K562 (cell line): ENCODE results near the gene MON1A. TPM values are rescaled to one million over a fixed set of nuclear protein-coding genes. Genes with fewer than 3 reads are reported as not detected.

Experiments used
- C11orf30 ChIP-seq: fragments of 450-650 bp; IDR thresholded peaks from 2 replicates; pipeline ENCODE4 v1.6.1; 2016; ENCODE audit warnings: low read depth, mild to moderate bottlenecking
- CBX1 ChIP-seq: sonication (generic); IDR thresholded peaks from 2 replicates; pipeline ENCODE4 v1.6.1; 2016; ENCODE audit warnings: antibody characterized with exemption, low read depth, mild to moderate bottlenecking
- CBX3 ChIP-seq, 2 experiments: IDR thresholded peaks; 1 replicate in 1 of 2; 2 replicates in 1 of 2; pipeline ENCODE4 v1.6.1; 2012; ENCODE audit warnings: inconsistent platforms in 2 of 2, low read length in 2 of 2, borderline replicate concordance in 1 of 2, control low read depth in 1 of 2
- ELF1 ChIP-seq: fragments of 200-800 bp; sonication (Bioruptor generic); IDR thresholded peaks from 2 replicates; pipeline ENCODE4 v1.6.1; 2016; ENCODE audit warnings: missing genetic modification characterization, missing compliant biosample characterization
- HMG20A ChIP-seq: fragments of 450-650 bp; formaldehyde crosslinking; conservative IDR thresholded peaks from 2 replicates; pipeline ENCODE4 v1.4.0; 2020; ENCODE audit warnings: mild to moderate bottlenecking, mixed read lengths
- IFI16 ChIP-seq: fragments of 250-450 bp; sonication (Bioruptor Pico); IDR thresholded peaks from 2 replicates; pipeline ENCODE4 v2.1.2; 2022; ENCODE audit warnings: mild to moderate bottlenecking, inconsistent platforms
- MTA3 ChIP-seq: fragments of 450-650 bp; formaldehyde crosslinking; IDR thresholded peaks from 2 replicates; pipeline ENCODE4 v1.6.1; 2017; ENCODE audit warnings: mild to moderate bottlenecking, borderline replicate concordance
- NELFE ChIP-seq: IDR thresholded peaks from 2 replicates; pipeline ENCODE4 v1.6.1; 2011; ENCODE audit warnings: mild to moderate bottlenecking; ENCODE audit not compliant: insufficient read depth, insufficient read length
- NFIC ChIP-seq: fragments of 450-650 bp; IDR thresholded peaks from 2 replicates; pipeline ENCODE4 v1.6.1; 2017; ENCODE audit warnings: mild to moderate bottlenecking, inconsistent platforms
- NONO ChIP-seq, 2 experiments: fragments of 200-400 bp in 1 of 2; fragments of 450-650 bp in 1 of 2; formaldehyde crosslinking in 1 of 2; IDR thresholded peaks; 2 replicates each; pipeline ENCODE4 v1.6.1; 2017; ENCODE audit warnings: low read depth in 2 of 2, mild to moderate bottlenecking in 2 of 2, moderate library complexity in 2 of 2, low read length in 1 of 2
- NR2F6 ChIP-seq: fragments of 450-650 bp; formaldehyde crosslinking; IDR thresholded peaks from 2 replicates; pipeline ENCODE4 v1.4.0; 2020; ENCODE audit warnings: mild to moderate bottlenecking
- RAD21 ChIP-seq, 2 experiments: fragments of 250-450 bp in 1 of 2; fragments of 450-650 bp in 1 of 2; sonication (Bioruptor Pico) in 1 of 2; formaldehyde crosslinking in 1 of 2; IDR thresholded peaks in 1 of 2; conservative IDR thresholded peaks in 1 of 2; 2 replicates each; pipeline versions ENCODE4 v1.4.0 to v1.8.0; 2020 to 2022; ENCODE audit warnings: mild to moderate bottlenecking in 2 of 2, moderate library complexity in 1 of 2
- RAD51 ChIP-seq: fragments of 450-650 bp; IDR thresholded peaks from 2 replicates; pipeline ENCODE4 v1.7.1; 2016; ENCODE audit warnings: low read depth, mild to moderate bottlenecking, borderline replicate concordance
- SMAD2 ChIP-seq: fragments of 150-350 bp; IDR thresholded peaks from 2 replicates; pipeline ENCODE4 v1.6.1; 2014; ENCODE audit warnings: low read depth, mild to moderate bottlenecking, low read length
- SRSF1 ChIP-seq: fragments of 200-400 bp; formaldehyde crosslinking; IDR thresholded peaks from 2 replicates; pipeline ENCODE4 v1.6.1; 2017; ENCODE audit warnings: mild to moderate bottlenecking, low read depth, low read length, moderate library complexity
- TCF3 ChIP-seq: sonication (generic); formaldehyde crosslinking; IDR thresholded peaks from 2 replicates; pipeline ENCODE4 v1.4.0; 2020; ENCODE audit warnings: mild to moderate bottlenecking, missing genetic modification reagents
- XRCC5 ChIP-seq: fragments of 200-400 bp; formaldehyde crosslinking; IDR thresholded peaks from 2 replicates; pipeline ENCODE4 v1.6.1; 2017; ENCODE audit warnings: low read depth, mild to moderate bottlenecking, low read length
- ZBTB8A ChIP-seq: fragments of 450-650 bp; IDR thresholded peaks from 2 replicates; pipeline ENCODE4 v1.6.1; 2018; ENCODE audit warnings: mild to moderate bottlenecking, moderate library complexity; ENCODE audit not compliant: partially characterized antibody
- ZC3H4 ChIP-seq: sonication (generic); formaldehyde crosslinking; IDR thresholded peaks from 2 replicates; pipeline ENCODE4 v1.9.0; 2021; ENCODE audit warnings: missing genetic modification reagents, borderline replicate concordance
- ZNF583 ChIP-seq: fragments of 250-450 bp; sonication (Bioruptor Pico); IDR thresholded peaks from 2 replicates; pipeline ENCODE4 v1.4.0; 2020
- ZNF584 ChIP-seq: fragments of 200-800 bp; sonication (Bioruptor generic); IDR thresholded peaks from 2 replicates; pipeline ENCODE4 v1.6.1; 2016; ENCODE audit warnings: low read depth, mild to moderate bottlenecking, missing genetic modification characterization, missing compliant biosample characterization
- ZNF586 ChIP-seq: fragments of 450-650 bp; formaldehyde crosslinking; conservative IDR thresholded peaks from 2 replicates; pipeline ENCODE4 v1.4.0; 2020; ENCODE audit warnings: mild to moderate bottlenecking, moderate library complexity
- ZNF780A ChIP-seq: fragments of 250-450 bp; sonication (Bioruptor Pico); IDR thresholded peaks from 2 replicates; pipeline ENCODE4 v1.5.0; 2021; ENCODE audit warnings: mild to moderate bottlenecking
- polyA plus RNA-seq, 8 experiments: library from polyadenylated mRNA; depleted of rRNA in 4 of 8; stranded (reverse) in 5 of 8; unstranded in 3 of 8; fragments of >200 nt; fragmentation: Nextera tagmentation in 2 of 8; fragmentation: Illumina TruSeq in 1 of 8; extraction: Ambion mirVana in 2 of 8; extraction: Trizol in 1 of 8; gene quantifications; 2 replicates each; pipeline versions ENCODE4 v1.2.1 to v1.2.3, GENCODE V29; 2011 to 2014; ENCODE audit warnings: inconsistent platforms in 1 of 8, missing spikeins in 1 of 8
- total RNA-seq, 7 experiments: library from RNA; depleted of rRNA in 6 of 7; stranded (reverse); fragments of >200 nt in 6 of 7; fragmentation: Illumina TruSeq in 2 of 7; extraction: Trizol in 2 of 7; gene quantifications; 2 replicates each; pipeline versions ENCODE4 v1.2.1 to v1.2.3, GENCODE V29; 2011 to 2021; ENCODE audit warnings: low replicate concordance in 1 of 7
- TF ChIP-seq, protein P1 (sequence below): IDR thresholded peaks from 2 replicates; pipeline ENCODE4 v1.6.1; 2011; ENCODE audit warnings: borderline replicate concordance, low read depth, mild to moderate bottlenecking, moderate library complexity, low read length; ENCODE audit not compliant: insufficient read depth, poor library complexity, severe bottlenecking
- TF ChIP-seq, protein P2 (sequence below): fragments of 200-800 bp; sonication (Bioruptor generic); IDR thresholded peaks from 2 replicates; pipeline ENCODE4 v1.6.1; 2017; ENCODE audit warnings: missing genetic modification characterization, missing compliant biosample characterization
- TF ChIP-seq, protein P3 (sequence below), 2 experiments: fragments of 450-650 bp in 1 of 2; sonication (generic) in 1 of 2; formaldehyde crosslinking in 1 of 2; IDR thresholded peaks in 1 of 2; conservative IDR thresholded peaks in 1 of 2; 2 replicates each; pipeline versions ENCODE4 v1.6.1 to v1.8.1; 2016 to 2023; ENCODE audit warnings: mild to moderate bottlenecking in 2 of 2, moderate library complexity in 2 of 2, inconsistent platforms in 1 of 2, missing genetic modification reagents in 1 of 2

Gene MON1A
- total and polyA plus RNA-seq, 9 of the 15 experiments (the other 6 are each of a cell fraction or from before 2014, with no cell fraction given) = 1.1 to 13.8 (median 6.8) TPM

DNA sequence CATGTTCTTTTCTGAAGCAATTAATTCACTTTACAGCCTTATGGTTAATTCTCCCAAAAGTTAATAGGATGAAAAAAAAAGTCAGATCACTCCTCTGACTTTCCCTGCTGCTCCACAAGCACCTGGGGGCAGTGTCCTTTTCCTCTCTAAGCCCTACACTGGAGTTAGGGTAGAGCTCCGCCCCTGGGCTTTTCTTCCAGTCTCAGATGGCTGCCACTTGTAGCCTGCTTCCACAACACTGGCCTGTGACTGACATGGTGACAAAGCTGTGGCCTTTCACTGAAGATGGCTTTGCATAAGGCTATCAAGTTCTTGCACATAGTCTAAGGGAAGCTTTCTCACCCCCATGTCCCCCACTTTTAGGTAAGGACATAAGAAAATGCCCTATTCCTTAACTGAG, 1.3 kb upstream of the MON1A start (continued):
- TF ChIP-seq NR2F6 = no peak
- no peak for TF ChIP-seq C11orf30
- no peak for TF ChIP-seq NONO (IDR thresholded peaks at IDR 0.05; ENCODE audit: low read depth in 2 of 2, low read length in 1 of 2)
- TF ChIP-seq ZNF586 = no peak
- TF ChIP-seq TCF3 (CRISPR knock-in tag) = no peak
- TF ChIP-seq NFIC = no peak
- no peak for TF ChIP-seq IFI16 (CRISPR knock-in tag)
- TF ChIP-seq, protein P1, sequence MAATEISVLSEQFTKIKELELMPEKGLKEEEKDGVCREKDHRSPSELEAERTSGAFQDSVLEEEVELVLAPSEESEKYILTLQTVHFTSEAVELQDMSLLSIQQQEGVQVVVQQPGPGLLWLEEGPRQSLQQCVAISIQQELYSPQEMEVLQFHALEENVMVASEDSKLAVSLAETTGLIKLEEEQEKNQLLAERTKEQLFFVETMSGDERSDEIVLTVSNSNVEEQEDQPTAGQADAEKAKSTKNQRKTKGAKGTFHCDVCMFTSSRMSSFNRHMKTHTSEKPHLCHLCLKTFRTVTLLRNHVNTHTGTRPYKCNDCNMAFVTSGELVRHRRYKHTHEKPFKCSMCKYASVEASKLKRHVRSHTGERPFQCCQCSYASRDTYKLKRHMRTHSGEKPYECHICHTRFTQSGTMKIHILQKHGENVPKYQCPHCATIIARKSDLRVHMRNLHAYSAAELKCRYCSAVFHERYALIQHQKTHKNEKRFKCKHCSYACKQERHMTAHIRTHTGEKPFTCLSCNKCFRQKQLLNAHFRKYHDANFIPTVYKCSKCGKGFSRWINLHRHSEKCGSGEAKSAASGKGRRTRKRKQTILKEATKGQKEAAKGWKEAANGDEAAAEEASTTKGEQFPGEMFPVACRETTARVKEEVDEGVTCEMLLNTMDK = peak; percentile 30
- no peak for TF ChIP-seq CBX1
- no peak for TF ChIP-seq SRSF1
- no peak for TF ChIP-seq SMAD2
- no peak for TF ChIP-seq ZNF780A (CRISPR knock-in tag)
- no peak for TF ChIP-seq ZNF584 (CRISPR knock-in tag)
- TF ChIP-seq RAD21 (CRISPR knock-in tag; conservative IDR thresholded peaks at IDR 0.05 in 1 of 2, IDR thresholded peaks at IDR 0.05 in 1 of 2) = peak in 1 of 2 experiments; percentile 45; a peak in 2 of 4 replicates
- no peak for TF ChIP-seq NELFE
- TF ChIP-seq RAD51 = no peak
- TF ChIP-seq ZBTB8A = no peak
- no peak for TF ChIP-seq XRCC5
- no peak for TF ChIP-seq HMG20A (CRISPR knock-in tag)
- TF ChIP-seq, protein P2, sequence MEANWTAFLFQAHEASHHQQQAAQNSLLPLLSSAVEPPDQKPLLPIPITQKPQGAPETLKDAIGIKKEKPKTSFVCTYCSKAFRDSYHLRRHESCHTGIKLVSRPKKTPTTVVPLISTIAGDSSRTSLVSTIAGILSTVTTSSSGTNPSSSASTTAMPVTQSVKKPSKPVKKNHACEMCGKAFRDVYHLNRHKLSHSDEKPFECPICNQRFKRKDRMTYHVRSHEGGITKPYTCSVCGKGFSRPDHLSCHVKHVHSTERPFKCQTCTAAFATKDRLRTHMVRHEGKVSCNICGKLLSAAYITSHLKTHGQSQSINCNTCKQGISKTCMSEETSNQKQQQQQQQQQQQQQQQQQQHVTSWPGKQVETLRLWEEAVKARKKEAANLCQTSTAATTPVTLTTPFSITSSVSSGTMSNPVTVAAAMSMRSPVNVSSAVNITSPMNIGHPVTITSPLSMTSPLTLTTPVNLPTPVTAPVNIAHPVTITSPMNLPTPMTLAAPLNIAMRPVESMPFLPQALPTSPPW (CRISPR knock-in tag) = no peak
- no peak for TF ChIP-seq ZNF583 (CRISPR knock-in tag)
- TF ChIP-seq MTA3 = 0 out of 2 replicates have a peak, but pooled peaks have one; percentile 44
- no peak for TF ChIP-seq ZC3H4
- TF ChIP-seq, protein P3, sequence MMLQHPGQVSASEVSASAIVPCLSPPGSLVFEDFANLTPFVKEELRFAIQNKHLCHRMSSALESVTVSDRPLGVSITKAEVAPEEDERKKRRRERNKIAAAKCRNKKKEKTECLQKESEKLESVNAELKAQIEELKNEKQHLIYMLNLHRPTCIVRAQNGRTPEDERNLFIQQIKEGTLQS (IDR thresholded peaks at IDR 0.05) = no peak
- TF ChIP-seq, protein P3 (CRISPR knock-in tag; conservative IDR thresholded peaks at IDR 0.05) = no peak
- no peak for TF ChIP-seq CBX3 (IDR thresholded peaks at IDR 0.05; ENCODE audit: borderline replicate concordance in 1 of 2, low read length in 2 of 2)
- no peak for TF ChIP-seq ELF1 (tag)
